ENCODE measurements around the gene CADPS. TPM values are rescaled to one million over a fixed set of nuclear protein-coding genes. Genes with fewer than 3 reads are reported as not detected.

Gene CADPS
- total and polyA plus RNA-seq, 2 experiments from 2014 or later: 49.2 to 63.8 TPM

DNA sequence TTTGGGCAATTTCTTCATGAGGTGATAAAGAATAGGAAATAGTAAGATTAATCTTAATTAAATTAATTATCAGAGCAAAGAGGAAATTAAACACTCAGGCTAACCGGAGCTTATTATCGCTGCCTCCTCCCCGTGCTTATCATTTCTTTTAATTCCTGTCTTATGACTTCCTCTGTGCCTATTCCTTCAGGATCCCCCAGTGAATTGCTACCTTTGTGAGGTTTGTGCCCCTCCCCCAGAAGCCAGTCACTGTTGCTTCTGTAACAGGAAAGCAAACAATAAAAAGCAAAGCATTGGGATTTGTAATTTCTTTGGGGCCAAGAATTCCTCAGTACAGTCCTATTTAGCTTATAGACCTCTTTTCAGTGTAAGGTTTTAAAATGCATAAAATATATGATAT, 164.5 kb downstream of the CADPS start:
- Histone ChIP-seq H3K4me1 (ENCODE audit: low read depth) (no peaks in the 10 kb centered on the region), H3K4me3 (no peak overlapping the region), H3K36me3 (no peaks in the 10 kb centered on the region)

DNA sequence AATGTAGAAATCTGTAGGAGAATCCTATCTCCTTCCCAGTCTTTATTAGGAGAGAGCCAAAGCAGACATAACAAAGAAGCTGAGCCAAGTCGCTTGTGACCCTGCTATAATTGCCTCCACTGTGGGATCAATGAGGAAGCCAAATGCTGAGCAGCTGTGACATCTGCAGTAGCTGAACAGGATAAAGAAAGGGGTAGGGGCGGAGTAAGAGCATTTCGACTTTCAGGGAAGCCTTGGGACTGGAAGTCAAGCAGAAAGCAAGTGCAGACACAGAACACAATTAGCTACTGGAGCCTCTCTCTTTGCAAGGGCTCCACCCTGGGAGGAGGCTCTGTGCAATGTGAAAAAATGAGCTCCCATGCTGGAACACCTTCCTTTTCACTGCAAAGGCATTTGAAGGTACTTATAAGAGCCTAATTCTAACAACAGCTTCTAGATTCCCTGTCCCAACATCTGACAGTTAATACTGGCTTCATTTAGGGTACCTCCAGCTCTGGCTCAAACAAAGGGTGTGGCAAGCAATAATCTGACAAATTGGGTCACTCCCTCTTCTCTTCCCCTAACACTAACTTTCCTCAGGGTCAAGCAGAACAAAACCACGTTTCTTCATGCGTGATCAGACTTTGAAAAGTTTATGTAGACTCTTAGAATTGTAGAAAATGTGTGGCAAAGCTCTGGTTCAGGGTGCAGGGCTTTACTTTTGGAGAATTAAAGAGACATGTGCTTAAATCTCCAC, 166.4 kb downstream of the CADPS start:
- no peaks in the 10 kb centered on the region for H3K9me3 ChIP-seq (ENCODE audit: low read depth)
- DNase-seq (ENCODE audit: low read depth in 1 of 2, low spot score in 1 of 2): no peak
- TF ChIP-seq, protein P1, sequence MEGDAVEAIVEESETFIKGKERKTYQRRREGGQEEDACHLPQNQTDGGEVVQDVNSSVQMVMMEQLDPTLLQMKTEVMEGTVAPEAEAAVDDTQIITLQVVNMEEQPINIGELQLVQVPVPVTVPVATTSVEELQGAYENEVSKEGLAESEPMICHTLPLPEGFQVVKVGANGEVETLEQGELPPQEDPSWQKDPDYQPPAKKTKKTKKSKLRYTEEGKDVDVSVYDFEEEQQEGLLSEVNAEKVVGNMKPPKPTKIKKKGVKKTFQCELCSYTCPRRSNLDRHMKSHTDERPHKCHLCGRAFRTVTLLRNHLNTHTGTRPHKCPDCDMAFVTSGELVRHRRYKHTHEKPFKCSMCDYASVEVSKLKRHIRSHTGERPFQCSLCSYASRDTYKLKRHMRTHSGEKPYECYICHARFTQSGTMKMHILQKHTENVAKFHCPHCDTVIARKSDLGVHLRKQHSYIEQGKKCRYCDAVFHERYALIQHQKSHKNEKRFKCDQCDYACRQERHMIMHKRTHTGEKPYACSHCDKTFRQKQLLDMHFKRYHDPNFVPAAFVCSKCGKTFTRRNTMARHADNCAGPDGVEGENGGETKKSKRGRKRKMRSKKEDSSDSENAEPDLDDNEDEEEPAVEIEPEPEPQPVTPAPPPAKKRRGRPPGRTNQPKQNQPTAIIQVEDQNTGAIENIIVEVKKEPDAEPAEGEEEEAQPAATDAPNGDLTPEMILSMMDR (IDR thresholded peaks at IDR 0.05; ENCODE audit: low read depth, low read length): no peak
- no peaks in the 10 kb centered on the region for H3K36me3 ChIP-seq
- no peak overlapping the region for H3K27ac ChIP-seq
- no peaks in the 10 kb centered on the region for H3K4me1 ChIP-seq (ENCODE audit: low read depth)
- no peaks in the 10 kb centered on the region for H3K27me3 ChIP-seq
- no peak overlapping the region for H3K4me3 ChIP-seq

More for the DNA sequence above, 164.5 kb downstream of the CADPS start:
- H3K9me3 ChIP-seq (ENCODE audit: low read depth): no peaks in the 10 kb centered on the region
- TF ChIP-seq, protein P1 (IDR thresholded peaks at IDR 0.05; ENCODE audit: low read depth, low read length): no peak
- H3K27me3 ChIP-seq: no peaks in the 10 kb centered on the region
- no peak overlapping the region for H3K27ac ChIP-seq
- DNase-seq (ENCODE audit: low read depth in 1 of 2, low spot score in 1 of 2): no peak

DNA sequence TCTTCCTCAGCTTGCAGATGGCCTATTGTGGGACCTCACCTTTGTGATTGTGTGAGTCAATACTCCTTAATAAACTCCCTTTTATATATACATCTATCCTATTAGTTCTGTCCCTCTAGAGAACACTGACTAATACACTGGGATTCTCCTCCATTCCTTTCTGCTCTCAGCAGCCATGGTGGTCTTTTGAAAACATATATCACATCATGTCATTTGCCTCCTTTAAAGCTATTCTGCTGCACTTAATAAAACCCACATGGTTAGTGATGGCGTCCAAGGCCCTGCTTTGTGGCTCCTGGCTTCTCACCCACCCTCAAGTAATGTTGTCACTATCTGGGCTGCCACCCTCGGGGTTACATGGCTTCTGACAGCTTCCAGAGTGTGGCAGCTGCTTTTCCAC, 169.5 kb downstream of the CADPS start:
- peak in 1 of 2 donors; percentile 16 for DNase-seq (ENCODE audit: low read depth in 1 of 2, low spot score in 1 of 2)
- Histone ChIP-seq H3K27ac (no peak overlapping the region), H3K4me3 (no peak overlapping the region), H3K4me1 (ENCODE audit: low read depth) (no peaks in the 10 kb centered on the region), H3K27me3 (no peaks in the 10 kb centered on the region), H3K9me3 (ENCODE audit: low read depth) (no peaks in the 10 kb centered on the region), H3K36me3 (no peaks in the 10 kb centered on the region)
- TF ChIP-seq, protein P1 (IDR thresholded peaks at IDR 0.05; ENCODE audit: low read depth, low read length): no peak

DNA sequence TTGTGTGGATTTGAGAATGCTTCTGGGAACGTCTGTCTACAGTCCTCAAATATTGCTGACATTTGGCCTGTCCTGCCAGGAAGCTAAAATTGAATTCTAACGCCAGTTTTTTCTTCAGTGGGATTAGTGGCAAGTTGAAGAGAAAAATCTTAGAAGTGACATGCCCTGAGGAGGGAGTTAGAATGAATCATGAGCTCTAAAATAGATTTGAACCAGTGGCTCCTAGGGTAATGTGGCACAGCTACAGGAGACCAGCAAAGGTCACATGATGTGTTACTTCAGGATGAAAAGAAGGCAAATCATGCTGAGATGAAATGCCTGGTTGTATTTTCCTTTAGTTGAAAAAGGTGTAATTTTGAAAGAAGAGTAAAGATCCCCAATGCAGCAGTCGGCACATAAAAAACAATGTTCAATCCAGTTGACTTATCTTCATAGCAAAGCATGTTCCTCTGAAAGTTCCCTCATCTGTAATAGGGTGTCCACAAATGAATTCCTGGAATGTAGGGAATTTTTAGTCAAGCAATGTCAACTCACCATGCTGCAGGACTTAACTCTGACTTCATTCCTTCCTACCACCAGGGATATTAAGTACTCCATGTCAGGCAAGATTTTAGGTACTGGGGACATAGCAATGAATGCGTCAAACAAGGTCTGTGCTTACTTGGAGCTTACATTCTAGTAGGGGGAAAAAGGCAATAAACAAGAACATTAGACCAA, 171.6 kb downstream of the CADPS start:
- H3K36me3 ChIP-seq: no peaks in the 10 kb centered on the region
- H3K4me1 ChIP-seq (ENCODE audit: low read depth): no peaks in the 10 kb centered on the region
- H3K27me3 ChIP-seq: no peaks in the 10 kb centered on the region
- no peak overlapping the region for H3K27ac ChIP-seq
- DNase-seq (ENCODE audit: low read depth in 1 of 2, low spot score in 1 of 2): no peak
- TF ChIP-seq, protein P1 (IDR thresholded peaks at IDR 0.05; ENCODE audit: low read depth, low read length): no peak
- H3K9me3 ChIP-seq (ENCODE audit: low read depth): no peaks in the 10 kb centered on the region
- H3K4me3 ChIP-seq: no peak overlapping the region

DNA sequence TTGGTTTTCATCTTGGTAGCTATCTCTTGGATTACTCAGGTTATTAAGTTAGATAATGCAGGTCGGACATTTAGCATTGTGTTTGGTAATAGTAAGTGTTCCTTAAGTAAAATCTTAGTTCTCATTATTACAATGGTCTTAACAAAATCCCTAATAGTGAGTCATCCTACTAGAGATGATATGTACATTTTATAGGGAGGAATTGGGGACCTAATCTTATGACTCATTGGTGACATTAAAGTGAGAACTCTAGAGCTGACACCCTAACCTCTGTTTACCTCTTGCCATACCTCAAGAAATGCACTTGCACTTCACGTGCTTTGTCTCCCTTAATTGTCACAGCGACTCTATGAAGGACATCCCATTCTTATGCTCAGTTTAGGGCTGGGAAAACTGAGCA, 174.9 kb downstream of the CADPS start:
- DNase-seq (ENCODE audit: low read depth in 1 of 2, low spot score in 1 of 2): no peak
- Histone ChIP-seq H3K4me3 (no peak overlapping the region), H3K27ac (no peak overlapping the region), H3K9me3 (ENCODE audit: low read depth) (no peaks in the 10 kb centered on the region), H3K4me1 (ENCODE audit: low read depth) (no peaks in the 10 kb centered on the region), H3K36me3 (no peaks in the 10 kb centered on the region), H3K27me3 (no peaks in the 10 kb centered on the region)
- TF ChIP-seq, protein P1 (IDR thresholded peaks at IDR 0.05; ENCODE audit: low read depth, low read length): no peak
